H1 (cell line): Measurements from ENCODE around the gene LRRC4C. TPM values are rescaled to one million over a fixed set of nuclear protein-coding genes. Genes with fewer than 3 reads are reported as not detected.

Experiments
- CTCF ChIP-seq, 3 experiments: IDR thresholded peaks; 1 replicate in 2 of 3; 2 replicates in 1 of 3; pipeline versions ENCODE4 v1.5.1 to v1.6.1; 2011; ENCODE audit warnings: low read length in 3 of 3, mild to moderate bottlenecking in 3 of 3, inconsistent platforms in 2 of 3, low read depth in 1 of 3, moderate library complexity in 1 of 3; ENCODE audit not compliant: insufficient read depth in 1 of 3; ENCODE audit errors: control extremely low read depth in 1 of 3
- polyA plus RNA-seq, 7 experiments: library from polyadenylated mRNA; depleted of rRNA in 3 of 7; stranded (reverse) in 5 of 7; unstranded in 2 of 7; fragments of >200 nt in 5 of 7; fragments of 200-250 nt in 2 of 7; gene quantifications; 1 replicate in 5 of 7; 2 replicates in 1 of 7; 4 replicates in 1 of 7; pipeline versions ENCODE4 v1.2.1 to v1.2.3, GENCODE V29; 2011 to 2013; ENCODE audit warnings: missing spikeins in 2 of 7, mixed read lengths in 2 of 7
- total RNA-seq: library from RNA; stranded (reverse); fragmentation: NEBNext Ultra II Directional; extraction: Animal tissue kit (Norgen Biotek cat#: 25700); gene quantifications from 2 replicates; pipeline ENCODE4 v1.2.1, GENCODE V29; 2021

Gene LRRC4C
- total and polyA plus RNA-seq, 2 of the 8 experiments (the other 6 are each of a cell fraction or from before 2014, with no cell fraction given) = 0.23 to 2.2 TPM

- TF ChIP-seq CTCF (IDR thresholded peaks at IDR 0.05; ENCODE audit: control extremely low read depth in 1 of 3, insufficient read depth in 1 of 3, low read depth in 1 of 3, low read length in 3 of 3) = no peak
Measured at GRCh38 chr11:40987776-40988435, 471.5 kb downstream of the LRRC4C start (continued).
